Forelimb muscle (tissue), 1 donor: ENCODE measurements around the gene YJEFN3. TPM values are rescaled to one million over a fixed set of nuclear protein-coding genes. Genes with fewer than 3 reads are reported as not detected.

Experiments used
- DNase-seq: peaks from one replicate; pipeline ENCODE4 v3.0.0-alpha.2; 2013; ENCODE audit warnings: low read depth
- polyA plus RNA-seq: library from polyadenylated mRNA; unstranded; fragments of 120-200 nt; gene quantifications from one replicate; pipeline ENCODE4 v1.2.1, GENCODE V29; 2013; ENCODE audit not compliant: insufficient read length

YJEFN3 gene
- polyA plus RNA-seq, 1 donor, result 6.9 TPM

DNA sequence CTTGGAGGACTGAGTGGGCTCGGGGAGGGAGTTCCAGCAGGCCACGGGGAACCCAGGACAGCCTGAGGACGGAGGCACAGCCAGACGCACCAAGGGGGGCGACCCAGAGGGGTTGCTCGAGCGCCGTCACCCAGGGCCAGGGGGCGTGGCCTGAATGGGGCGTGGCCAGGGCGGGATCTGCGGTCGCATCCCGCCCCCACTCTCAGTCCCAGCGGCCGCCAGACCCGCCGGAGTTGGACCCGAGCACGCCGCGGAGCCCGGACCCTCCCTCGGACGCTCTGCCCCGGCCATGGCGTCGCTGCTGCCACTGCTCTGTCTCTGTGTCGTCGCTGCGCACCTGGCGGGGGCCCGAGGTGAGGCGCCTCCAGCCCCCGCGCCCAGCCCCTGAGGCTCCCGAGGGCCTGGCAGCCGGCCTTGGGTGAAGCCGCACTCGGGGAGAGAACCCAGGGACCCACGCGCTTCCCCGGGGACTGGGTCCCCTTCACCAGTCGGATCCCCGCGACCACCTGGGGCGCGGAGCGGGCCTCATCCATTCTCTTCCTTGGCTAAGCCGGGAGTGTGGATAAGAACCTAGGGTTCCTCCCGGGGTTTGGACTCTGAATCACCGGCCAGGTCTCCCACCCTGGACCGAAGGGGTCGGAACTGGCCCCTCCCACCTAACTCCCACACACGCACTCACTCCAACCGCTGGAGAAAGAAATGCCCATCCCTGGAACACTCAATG is 9.5 kb downstream of the YJEFN3 start, which contains the start of gene CILP2:
CILP2 (plus strand) TSS at position 205 of the 724 bp plus-strand sequence; CDS start at position 290, 85 bp downstream.
- DNase-seq, result no peak

DNA sequence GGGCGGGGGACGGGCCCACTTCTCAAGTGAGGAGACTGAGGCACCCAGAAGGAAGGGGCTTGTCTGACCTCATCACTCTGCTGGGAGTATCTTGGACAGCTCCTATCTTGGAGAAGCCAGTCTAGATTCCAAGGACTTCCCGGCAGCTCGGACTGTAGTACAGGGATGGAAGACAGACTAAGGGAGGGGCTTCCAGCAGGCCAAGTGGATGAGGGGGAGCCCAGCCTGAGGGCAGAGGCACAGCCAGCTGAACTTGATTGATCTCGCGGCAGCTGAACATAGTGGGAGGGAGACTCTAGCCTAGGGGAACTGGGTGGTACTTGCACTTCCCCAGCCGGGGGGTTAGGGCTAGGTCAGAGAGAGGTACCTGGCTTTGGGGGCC is 10.1 kb downstream of the YJEFN3 start:
- no peak for DNase-seq

DNA sequence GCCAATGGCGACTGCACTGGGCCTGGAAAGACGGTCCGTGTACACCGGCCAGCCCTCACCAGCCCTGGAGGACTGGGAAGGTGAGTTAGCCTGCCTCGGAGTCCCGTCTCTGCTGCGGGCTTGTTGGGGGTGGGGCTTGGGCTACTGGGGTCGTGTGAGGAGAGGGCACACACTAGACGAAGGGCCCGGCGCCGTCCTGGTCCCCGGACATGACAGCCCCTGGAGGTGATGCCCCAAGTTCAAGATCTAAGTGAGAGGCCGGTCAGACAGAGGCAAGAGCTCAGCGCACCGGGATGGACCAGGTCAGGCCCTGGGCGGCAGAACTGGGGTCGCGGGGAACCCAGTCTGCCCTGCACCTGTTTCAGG is 11.0 kb downstream of the YJEFN3 start:
- no peak for DNase-seq

DNA sequence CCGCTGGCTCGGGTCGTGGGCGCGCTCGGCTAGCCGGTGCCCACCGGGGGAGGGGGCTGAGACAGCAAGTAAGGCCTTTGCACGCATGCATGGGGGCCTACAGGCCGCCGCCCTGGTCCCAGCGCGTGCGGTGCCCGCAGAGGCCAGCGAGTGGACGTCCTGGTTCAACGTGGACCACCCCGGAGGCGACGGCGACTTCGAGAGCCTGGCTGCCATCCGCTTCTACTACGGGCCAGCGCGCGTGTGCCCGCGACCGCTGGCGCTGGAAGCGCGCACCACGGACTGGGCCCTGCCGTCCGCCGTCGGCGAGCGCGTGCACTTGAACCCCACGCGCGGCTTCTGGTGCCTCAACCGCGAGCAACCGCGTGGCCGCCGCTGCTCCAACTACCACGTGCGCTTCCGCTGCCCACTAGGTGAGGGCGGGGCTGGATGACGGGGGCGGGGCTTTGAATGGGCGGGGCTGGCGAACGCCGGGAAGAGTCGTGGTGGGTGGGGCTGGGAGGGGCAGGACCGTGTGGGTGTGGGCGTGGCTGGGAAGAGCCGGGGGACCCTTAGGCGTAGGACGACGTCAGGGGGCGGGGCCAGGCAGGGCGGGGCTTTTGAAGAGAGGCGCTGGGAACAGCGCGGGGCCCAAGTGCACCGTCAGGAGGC is 11.5 kb downstream of the YJEFN3 start:
- DNase-seq, result no peak

DNA sequence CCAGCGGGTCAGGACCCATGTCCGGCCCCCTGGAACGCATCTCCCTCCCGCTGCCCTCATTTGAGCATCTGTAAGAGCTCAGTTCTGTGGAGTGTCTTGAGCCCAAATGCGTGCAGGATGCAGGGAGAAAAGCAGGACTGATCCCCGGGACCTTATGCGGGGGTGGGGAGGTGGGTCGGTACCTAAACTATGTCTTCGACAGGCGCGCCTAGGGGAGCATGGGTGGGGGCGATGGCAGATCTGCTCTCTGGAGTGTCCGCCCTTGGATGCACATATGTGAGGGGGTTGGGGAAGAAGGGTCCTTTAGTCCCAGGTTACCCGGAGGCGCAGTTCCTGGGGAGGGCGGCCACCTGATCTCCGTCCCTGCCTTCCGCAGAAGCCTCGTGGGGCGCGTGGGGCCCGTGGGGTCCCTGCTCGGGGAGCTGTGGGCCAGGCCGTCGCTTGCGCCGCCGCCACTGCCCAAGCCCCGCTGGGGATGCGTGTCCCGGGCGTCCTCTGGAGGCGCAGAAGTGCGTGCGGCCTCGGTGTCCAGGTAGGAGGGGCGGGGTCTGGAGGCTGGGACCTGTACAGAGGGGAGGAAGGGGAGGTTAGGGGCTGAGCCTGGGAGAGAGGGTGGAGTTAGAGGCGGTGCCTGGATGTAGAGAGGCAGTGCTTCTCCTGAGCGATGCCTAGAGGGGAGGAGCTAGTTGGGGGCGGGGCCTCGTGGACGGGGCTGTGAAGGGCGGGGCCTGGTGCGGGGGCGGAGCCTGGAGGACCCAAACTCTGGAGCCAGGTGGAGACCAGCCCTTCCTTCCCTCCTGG is 12.2 kb downstream of the YJEFN3 start:
- DNase-seq, result no peak

DNA sequence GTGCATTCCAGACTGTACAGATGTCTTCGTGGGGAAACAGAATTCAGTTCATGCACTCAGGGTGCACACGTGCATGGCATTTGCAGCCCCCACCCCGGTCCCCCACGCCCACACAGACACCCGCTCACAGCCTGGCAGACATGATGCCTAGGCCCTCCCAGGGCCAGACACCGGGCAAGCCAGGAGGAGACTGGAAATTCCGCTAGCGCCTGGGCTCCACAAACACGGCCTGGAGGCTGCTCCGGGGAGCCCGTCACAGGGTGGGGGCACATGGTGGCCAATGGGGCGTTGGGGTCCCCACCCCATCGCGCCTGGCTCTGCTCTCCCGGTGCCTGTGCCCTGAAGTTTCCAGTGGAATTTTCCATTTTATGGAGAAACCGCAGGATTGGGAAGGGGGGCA is 12.9 kb downstream of the YJEFN3 start:
- DNase-seq, result no peak

DNA sequence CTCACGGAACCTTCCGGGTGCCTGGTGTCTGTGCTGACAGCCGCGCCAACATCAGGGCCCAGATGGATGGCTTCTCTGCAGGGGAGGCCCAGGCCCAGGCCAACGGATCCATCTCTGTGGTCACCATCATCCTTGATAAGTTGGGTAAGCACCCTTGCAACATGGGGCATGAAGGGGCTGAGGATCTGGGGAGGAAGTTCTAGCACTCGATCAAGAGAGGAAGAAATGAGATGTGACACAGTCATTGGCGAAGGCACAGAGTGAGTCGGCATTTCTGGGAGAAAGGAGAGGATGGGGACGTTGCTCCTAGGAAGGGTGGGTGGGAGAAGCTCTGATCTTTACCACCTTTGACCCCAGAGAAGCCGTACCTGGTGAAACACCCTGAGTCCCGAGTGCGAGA is 13.8 kb downstream of the YJEFN3 start:
- DNase-seq, result no peak

DNA sequence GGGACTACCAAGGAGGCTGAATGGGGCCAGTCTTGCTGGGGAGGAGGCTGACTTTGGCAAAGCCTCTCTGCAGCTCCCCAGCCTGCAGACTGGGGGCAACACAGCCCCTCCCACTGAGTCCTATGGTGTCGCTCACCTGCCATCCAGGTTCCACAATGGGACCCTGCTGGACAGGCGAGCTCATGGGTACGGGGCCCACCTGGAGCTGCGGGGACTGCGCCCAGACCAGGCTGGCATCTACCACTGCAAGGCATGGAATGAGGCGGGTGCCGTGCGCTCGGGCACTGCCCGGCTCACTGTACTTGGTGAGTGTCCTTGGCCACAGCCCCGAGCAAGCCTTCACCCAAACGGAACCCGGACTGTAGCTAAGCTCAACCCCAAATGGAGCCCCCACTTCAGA is 14.4 kb downstream of the YJEFN3 start:
- DNase-seq, result no peak

DNA sequence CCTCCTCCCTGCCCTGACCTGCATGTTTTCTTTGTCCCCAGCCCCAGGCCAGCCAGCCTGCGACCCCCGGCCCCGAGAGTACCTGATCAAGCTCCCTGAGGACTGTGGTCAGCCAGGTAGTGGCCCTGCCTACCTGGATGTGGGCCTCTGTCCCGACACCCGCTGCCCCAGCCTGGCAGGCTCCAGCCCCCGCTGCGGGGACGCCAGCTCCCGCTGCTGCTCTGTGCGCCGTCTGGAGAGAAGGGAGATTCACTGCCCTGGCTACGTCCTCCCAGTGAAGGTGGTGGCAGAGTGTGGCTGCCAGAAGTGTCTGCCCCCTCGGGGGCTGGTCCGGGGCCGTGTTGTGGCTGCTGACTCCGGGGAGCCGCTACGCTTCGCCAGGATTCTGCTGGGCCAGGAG is 14.9 kb downstream of the YJEFN3 start:
- no peak for DNase-seq

DNA sequence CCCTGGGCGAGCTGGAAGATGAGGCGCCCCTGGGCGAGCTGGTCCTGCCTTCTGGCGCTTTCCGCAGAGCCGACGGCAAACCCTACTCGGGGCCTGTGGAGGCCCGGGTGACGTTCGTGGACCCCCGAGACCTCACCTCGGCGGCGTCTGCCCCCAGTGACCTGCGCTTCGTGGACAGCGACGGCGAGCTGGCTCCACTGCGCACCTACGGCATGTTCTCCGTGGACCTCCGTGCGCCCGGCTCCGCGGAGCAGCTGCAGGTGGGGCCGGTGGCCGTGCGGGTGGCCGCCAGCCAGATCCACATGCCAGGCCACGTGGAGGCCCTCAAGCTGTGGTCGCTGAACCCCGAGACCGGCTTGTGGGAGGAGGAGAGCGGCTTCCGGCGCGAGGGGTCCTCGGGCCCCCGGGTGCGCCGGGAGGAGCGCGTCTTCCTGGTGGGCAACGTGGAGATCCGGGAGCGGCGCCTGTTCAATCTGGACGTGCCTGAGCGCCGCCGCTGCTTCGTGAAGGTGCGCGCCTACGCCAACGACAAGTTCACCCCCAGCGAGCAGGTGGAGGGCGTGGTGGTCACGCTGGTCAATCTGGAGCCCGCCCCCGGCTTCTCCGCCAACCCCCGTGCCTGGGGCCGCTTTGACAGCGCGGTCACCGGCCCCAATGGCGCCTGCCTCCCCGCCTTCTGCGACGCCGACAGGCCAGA is 15.7 kb downstream of the YJEFN3 start:
- DNase-seq, result no peak

DNA sequence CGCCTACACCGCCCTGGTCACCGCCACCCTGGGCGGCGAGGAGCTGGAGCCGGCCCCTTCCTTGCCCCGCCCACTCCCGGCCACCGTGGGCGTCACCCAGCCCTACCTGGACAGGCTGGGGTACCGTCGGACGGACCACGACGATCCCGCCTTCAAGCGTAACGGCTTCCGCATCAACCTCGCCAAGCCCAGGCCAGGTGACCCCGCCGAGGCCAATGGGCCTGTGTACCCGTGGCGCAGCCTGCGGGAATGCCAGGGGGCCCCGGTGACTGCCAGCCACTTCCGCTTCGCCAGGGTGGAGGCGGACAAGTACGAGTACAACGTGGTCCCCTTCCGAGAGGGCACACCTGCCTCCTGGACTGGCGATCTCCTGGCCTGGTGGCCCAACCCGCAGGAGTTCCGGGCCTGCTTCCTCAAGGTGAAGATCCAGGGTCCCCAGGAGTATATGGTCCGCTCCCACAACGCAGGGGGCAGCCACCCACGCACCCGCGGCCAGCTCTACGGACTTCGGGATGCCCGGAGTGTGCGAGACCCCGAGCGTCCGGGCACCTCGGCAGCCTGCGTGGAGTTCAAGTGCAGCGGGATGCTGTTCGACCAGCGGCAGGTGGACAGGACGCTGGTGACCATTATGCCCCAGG is 16.4 kb downstream of the YJEFN3 start:
- no peak for DNase-seq

DNA sequence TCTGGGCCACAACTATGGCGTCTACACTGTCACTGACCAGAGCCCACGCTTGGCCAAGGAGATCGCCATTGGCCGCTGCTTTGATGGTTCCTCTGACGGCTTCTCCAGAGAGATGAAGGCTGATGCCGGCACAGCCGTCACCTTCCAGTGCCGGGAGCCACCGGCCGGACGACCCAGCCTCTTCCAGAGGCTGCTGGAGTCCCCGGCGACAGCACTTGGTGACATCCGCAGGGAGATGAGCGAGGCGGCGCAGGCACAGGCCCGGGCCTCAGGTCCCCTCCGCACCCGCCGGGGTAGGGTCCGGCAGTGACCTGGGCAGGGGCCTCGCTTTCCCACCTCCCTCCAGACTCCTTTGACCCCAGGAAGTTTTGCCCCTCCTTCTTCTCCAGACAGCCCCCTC is 17.0 kb downstream of the YJEFN3 start:
- DNase-seq, result no peak

DNA sequence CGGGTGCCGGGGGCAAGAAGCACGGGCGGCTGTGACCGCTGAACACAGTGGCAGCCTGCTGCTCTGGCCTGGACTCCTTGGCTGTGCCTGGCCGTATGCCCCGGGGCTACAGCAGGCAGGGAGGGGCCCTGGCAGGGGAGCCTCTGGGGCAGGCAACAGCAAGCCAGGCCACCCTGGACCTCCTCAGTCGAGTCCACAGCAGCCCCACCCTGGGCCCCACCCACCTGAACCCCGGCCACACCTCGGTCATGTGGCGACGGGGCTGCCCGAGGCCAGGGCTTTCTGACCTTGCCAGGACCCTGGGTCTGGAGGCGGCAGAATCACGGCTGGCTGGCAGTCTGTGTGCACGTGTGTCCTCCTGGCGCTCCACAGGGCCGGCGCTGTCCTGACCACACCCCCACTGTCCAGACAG is 18.0 kb downstream of the YJEFN3 start:
- DNase-seq, result no peak

DNA sequence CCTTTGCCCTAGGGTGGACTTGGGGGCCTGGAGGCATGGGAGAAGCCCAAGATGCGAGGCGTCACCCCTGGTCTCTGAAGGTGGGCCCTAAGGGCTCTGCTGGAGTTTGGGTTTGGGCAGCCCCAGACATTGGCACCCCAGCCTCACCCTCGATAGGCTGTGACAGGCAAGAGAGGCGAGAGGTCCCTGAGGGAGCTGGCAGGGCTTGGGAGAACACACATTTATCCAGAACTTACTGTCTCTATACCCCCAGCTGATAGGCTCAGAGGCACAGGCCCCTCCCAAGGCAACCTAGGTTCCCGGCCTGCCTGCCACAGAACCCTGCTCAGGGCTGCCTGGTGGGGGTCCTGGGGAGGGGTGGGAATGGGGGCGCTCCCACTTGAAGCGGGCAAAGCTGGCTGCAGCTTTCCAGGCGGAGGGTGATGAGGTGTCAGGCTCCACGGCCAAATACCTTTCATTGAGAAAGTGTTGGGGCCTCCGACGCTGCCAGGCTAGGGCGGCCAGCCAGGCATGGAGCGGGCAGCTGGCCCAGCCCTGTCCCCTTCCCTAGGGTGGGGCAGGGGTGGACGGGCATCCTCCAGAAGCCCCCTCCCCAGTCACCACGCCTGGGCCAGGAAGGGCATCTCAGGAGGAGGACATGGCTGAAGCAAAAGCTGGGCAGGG is 19.1 kb downstream of the YJEFN3 start:
- DNase-seq, result no peak

DNA sequence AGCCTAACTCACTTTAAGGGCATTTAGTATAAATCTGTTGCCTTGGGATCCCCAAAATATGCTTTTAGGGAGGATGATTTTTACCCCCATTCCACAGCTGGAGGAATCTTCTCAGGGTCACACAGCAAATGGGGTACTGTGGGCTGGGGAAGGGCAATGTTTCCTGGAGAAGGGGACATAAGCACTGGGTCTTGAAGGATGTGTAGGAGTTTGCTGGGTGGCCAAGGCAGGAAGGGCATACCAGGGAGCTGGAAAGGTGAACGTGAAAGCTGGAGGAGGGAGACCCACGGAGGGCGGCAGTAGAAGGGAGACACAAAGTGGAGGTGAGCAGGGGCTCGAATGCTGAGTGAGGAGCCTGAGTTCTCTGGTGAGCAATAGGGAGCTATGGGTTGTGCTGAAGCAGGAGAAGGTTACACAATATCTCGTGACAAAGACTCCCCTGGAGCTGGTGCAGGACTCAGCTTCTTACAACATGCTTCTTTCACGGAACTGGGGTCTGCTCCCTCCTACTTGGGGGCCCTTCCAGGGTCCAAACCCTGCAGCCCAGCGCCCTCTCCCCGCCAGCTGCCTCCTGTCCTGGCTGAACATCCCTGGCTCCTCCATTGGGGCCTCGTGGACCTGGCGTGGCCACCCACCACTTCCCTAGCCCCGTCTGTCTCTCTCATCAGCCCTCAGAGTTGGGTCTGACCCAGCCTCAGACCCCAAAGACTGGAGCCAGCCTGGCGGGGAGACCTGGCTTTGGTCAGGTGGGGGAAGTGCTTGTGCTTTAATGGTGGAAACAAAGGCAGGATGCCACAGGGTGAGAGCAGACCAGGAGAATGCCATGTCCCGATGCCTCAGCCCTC is 20.4 kb downstream of the YJEFN3 start:
- DNase-seq, result no peak

DNA sequence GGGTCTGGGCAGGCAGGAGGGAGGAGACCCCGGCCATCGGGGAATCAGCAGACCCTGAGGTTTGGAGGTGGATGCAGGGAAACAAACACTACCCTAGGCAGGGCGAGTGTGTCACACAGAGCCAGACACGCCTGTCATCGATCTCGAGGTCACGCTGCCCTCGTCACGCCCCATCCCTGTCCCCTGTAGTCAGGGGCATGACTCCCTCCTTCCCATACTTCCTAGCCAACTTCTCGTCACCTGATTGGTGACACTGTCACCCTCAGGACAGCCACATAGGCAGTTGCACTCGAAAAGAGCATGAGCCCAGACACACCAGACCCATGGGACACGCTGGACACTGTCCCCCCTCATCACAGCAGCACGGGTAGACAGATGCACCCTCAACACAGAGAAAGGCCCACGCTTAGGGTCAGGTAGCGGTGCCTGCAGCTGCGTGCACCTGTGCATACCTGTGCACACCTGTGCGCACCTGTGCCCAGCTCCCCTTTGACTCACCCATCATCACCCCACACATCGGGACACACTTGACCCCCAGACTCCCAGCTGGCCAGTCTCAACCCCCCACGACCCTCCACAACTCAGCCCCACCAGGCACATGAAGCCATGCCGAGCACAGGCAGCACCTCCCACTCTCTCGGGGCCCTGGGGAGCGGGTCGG is 21.2 kb downstream of the YJEFN3 start:
- no peak for DNase-seq

DNA sequence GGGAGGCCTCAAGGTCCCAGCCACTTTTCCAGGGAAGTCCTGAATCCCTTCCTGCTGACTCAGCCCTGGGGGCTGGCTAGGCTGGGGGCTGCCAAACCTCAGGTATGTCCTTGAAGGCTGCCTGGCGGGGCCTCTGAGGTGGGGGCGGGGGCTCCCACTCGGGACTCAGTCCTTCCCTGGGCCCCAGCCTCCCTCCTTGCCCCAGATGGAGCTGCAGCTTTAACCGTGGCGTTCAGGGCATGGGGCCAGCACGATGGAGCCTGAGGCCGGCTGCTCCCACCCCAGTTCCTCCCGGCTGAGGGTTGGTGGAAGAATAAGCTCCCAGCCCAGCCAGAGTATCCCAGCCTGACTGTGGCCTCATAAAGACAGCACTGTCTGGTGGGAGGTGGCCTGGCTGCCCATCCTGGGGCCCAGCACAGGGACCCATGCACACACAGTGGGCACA is 21.8 kb downstream of the YJEFN3 start:
- DNase-seq, result no peak

DNA sequence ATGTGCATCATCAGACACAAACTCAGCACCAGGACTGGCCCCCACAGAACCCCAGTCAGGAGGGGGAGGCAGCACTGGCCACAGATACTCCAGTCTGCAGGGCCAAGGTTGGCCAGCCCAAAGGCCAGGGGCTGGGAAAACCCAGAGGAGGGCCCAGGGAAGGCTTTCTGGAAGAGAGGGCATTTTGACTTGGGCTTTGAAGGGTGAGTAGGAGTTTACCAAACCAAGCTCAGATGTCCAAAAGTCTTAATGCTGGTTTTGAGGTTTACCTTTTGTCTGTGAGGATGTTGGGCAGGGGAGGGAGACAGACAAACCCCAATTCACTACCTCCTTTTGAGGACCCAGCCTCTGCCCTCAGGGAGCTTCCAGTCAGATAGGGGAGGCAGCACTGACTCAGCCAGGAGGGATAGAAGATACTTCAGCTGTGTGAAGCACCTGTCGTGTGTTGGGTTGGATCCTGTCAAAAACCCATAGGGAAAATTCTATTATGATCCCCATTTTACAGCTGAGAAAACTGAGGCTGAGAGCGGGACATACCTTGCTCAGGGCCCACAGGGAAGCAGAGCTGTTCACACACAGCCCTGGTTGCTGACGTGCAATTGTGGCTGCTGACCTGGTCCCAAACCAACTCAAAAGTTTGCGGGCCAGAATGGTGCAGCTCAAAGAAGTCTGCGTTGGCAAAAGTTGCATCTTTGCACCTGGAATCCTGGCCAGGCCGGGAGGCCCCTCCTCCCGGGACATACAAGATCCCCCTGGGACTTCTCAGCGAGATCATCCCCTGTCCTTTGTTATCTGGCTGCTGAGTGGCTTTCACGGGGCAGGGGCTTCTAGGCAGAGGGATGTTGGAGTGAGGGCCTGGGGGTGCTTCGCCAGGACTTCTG is 22.5 kb downstream of the YJEFN3 start:
- DNase-seq, result no peak

DNA sequence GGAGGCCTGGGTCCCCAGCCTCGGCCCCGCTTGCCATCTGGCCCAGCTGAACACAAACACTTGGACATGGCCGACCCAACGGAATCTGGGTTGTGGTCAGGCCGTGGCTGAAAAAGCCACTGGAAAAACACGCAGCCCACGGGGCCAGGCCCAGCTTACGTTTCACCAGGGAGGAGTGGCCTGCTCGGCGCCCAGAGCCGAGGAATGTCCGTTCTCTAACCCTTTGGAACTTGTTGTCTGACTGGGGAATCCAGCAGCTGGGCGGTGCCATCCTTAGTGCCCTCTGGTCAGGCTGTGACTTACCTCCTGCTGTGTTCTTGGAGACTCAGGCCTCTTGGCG is 23.1 kb downstream of the YJEFN3 start:
- no peak for DNase-seq
